ENCODE measurements around the gene GABRR1. TPM values are rescaled to one million over a fixed set of nuclear protein-coding genes. Genes with fewer than 3 reads are reported as not detected.
"Not testable (repeated sequence)": the region's sequence is repeated elsewhere in the genome, so short reads cannot be mapped to it uniquely, and the experiment has no call there.

The GABRR1 gene
- polyA plus RNA-seq, 6 donors from 2014 or later = not detected

GRCh38 chr6:89144354-89144906 lies 72.7 kb downstream of the GABRR1 start:
- peak overlapping the region in 3 of 6 donors; percentile 10 to 94 (median 69) for H3K27ac Mint-ChIP-seq
- peak overlapping the region in 3 of 8 donors; percentile 1 to 97 (median 4) for H3K4me3 Mint-ChIP-seq
- H3K36me3 Mint-ChIP-seq = peaks cover 0 to 3% of the 10 kb centered on the region in 2 donors
- H3K9me3 Mint-ChIP-seq = no peaks in the 10 kb centered on the region
- no peak for DNase-seq
- no peaks in the 10 kb centered on the region for H3K27me3 Mint-ChIP-seq
- H3K4me1 Mint-ChIP-seq = peaks cover 13 to 17% (median 16%) of the 10 kb centered on the region in 3 donors
- ATAC-seq (ENCODE audit: low read depth in 2 of 2) = no peak

- H3K9me3 Mint-ChIP-seq = no peaks in the 10 kb centered on the region
- H3K4me3 Mint-ChIP-seq = no peak overlapping the region
These were observed 76.6 kb downstream of the GABRR1 start for GRCh38 chr6:89140347-89141156.

GRCh38 chr6:89139509-89140346 lies 77.4 kb downstream of the GABRR1 start:
- DNase-seq (no peak), ATAC-seq (ENCODE audit: low read depth in 2 of 2) (no peak)
- Mint-ChIP-seq H3K36me3 (no peaks in the 10 kb centered on the region), H3K27me3 (no peaks in the 10 kb centered on the region), H3K27ac (no peak overlapping the region), H3K9me3 (no peaks in the 10 kb centered on the region), H3K4me1 (peaks cover 0 to 3% (median 0%) of the 10 kb centered on the region in 3 donors), H3K4me3 (no peak overlapping the region)

More at GRCh38 chr6:89140347-89141156, 76.6 kb downstream of the GABRR1 start:
- peaks cover 0 to 4% (median 3%) of the 10 kb centered on the region in 3 donors for H3K4me1 Mint-ChIP-seq
- H3K27me3 Mint-ChIP-seq = no peaks in the 10 kb centered on the region
- ATAC-seq (ENCODE audit: low read depth in 2 of 2) = no peak
- DNase-seq = no peak
- no peak overlapping the region for H3K27ac Mint-ChIP-seq
- no peaks in the 10 kb centered on the region for H3K36me3 Mint-ChIP-seq

GRCh38 chr6:89138173-89138572 lies 79.0 kb downstream of the GABRR1 start:
- no peak overlapping the region for H3K27ac Mint-ChIP-seq
- no peak for ATAC-seq (ENCODE audit: low read depth in 2 of 2)
- DNase-seq = no peak
- no peak overlapping the region for H3K4me3 Mint-ChIP-seq
- H3K27me3 Mint-ChIP-seq = no peaks in the 10 kb centered on the region
- H3K36me3 Mint-ChIP-seq = no peaks in the 10 kb centered on the region
- H3K9me3 Mint-ChIP-seq = no peaks in the 10 kb centered on the region
- no peaks in the 10 kb centered on the region for H3K4me1 Mint-ChIP-seq

GRCh38 chr6:89134723-89135122 lies 82.4 kb downstream of the GABRR1 start:
- no peaks in the 10 kb centered on the region for H3K9me3 Mint-ChIP-seq
- no peak overlapping the region for H3K27ac Mint-ChIP-seq
- no peak overlapping the region for H3K4me3 Mint-ChIP-seq
- H3K36me3 Mint-ChIP-seq = no peaks in the 10 kb centered on the region
- H3K4me1 Mint-ChIP-seq = no peaks in the 10 kb centered on the region
- no peaks in the 10 kb centered on the region for H3K27me3 Mint-ChIP-seq
- ATAC-seq (ENCODE audit: low read depth in 2 of 2) = no peak
- DNase-seq = no peak

GRCh38 chr6:89133981-89134380 lies 83.2 kb downstream of the GABRR1 start:
- no peak overlapping the region for H3K4me3 Mint-ChIP-seq
- ATAC-seq (ENCODE audit: low read depth in 2 of 2) (no peak), DNase-seq (no peak)
- H3K36me3 Mint-ChIP-seq = peaks cover 0 to 2% of the 10 kb centered on the region in 2 donors
- no peaks in the 10 kb centered on the region for H3K4me1 Mint-ChIP-seq
- H3K27me3 Mint-ChIP-seq = no peaks in the 10 kb centered on the region
- no peak overlapping the region for H3K27ac Mint-ChIP-seq
- peaks cover 0 to 1% (median under 1%) of the 10 kb centered on the region in 7 donors for H3K9me3 Mint-ChIP-seq

GRCh38 chr6:89132057-89132456 lies 85.1 kb downstream of the GABRR1 start:
- no peak overlapping the region for H3K4me3 Mint-ChIP-seq
- no peaks in the 10 kb centered on the region for H3K4me1 Mint-ChIP-seq
- ATAC-seq (ENCODE audit: low read depth in 2 of 2) = no peak
- peaks cover 0 to 10% of the 10 kb centered on the region in 2 donors for H3K36me3 Mint-ChIP-seq
- DNase-seq = no peak
- H3K27ac Mint-ChIP-seq = no peak overlapping the region
- peaks cover 5 to 16% (median 10%) of the 10 kb centered on the region in 7 donors for H3K9me3 Mint-ChIP-seq
- H3K27me3 Mint-ChIP-seq = no peaks in the 10 kb centered on the region

- H3K27me3 Mint-ChIP-seq = no peaks in the 10 kb centered on the region
- peaks cover 0 to 10% of the 10 kb centered on the region in 2 donors for H3K36me3 Mint-ChIP-seq
- no peaks in the 10 kb centered on the region for H3K4me1 Mint-ChIP-seq
These were observed 85.6 kb downstream of the GABRR1 start for GRCh38 chr6:89131599-89131998.

GRCh38 chr6:89128256-89128671 lies 88.9 kb downstream of the GABRR1 start:
- H3K27me3 Mint-ChIP-seq; DNase-seq; H3K4me3 Mint-ChIP-seq; H3K36me3 Mint-ChIP-seq; H3K4me1 Mint-ChIP-seq; H3K27ac Mint-ChIP-seq; ATAC-seq (ENCODE audit: low read depth in 2 of 2): not testable (repeated sequence)
- H3K9me3 Mint-ChIP-seq = peaks cover 5 to 20% (median 10%) of the 10 kb centered on the region in 7 donors

More at GRCh38 chr6:89131599-89131998, 85.6 kb downstream of the GABRR1 start:
- Mint-ChIP-seq H3K9me3 (peaks cover 5 to 20% (median 10%) of the 10 kb centered on the region in 7 donors), H3K4me3 (no peak overlapping the region), H3K27ac (no peak overlapping the region)
- no peak for ATAC-seq (ENCODE audit: low read depth in 2 of 2)
- DNase-seq = no peak

Other genes starting within 250 kb of the GABRR1 start
- 100 to 1,000 TPM; 421 to 964 (median 760) TPM for gene PNRC1, start 136.6 kb downstream of the GABRR1 start, polyA plus RNA-seq (ENCODE audit: low read depth in 6 of 6)
- gene SRSF12, start 99.3 kb downstream of the GABRR1 start, polyA plus RNA-seq (ENCODE audit: low read depth in 6 of 6) = under 1 TPM in 5 of 6 donors, not detected in 1; 0.06 to 0.92 (median 0.32) TPM
- gene PM20D2, start 71.3 kb downstream of the GABRR1 start, polyA plus RNA-seq (ENCODE audit: low read depth in 6 of 6) = 10 to 100 TPM in 4 of 6 donors, 1 to 10 TPM in 2; 7.1 to 13.1 (median 11.0) TPM
- gene GABRR2, start 97.9 kb upstream of the GABRR1 start, polyA plus RNA-seq (ENCODE audit: low read depth in 6 of 6) = under 1 TPM in 1 of 6 donors, not detected in 5; 0.49 TPM
- 100 to 1,000 TPM in 4 of 6 donors, 10 to 100 TPM in 2; 84.4 to 147 (median 112) TPM for gene UBE2J1, start 135.4 kb upstream of the GABRR1 start, polyA plus RNA-seq (ENCODE audit: low read depth in 6 of 6)
- gene RRAGD, start 194.9 kb upstream of the GABRR1 start, polyA plus RNA-seq (ENCODE audit: low read depth in 6 of 6) = under 1 TPM; 0.21 to 0.68 (median 0.55) TPM
- 1 to 10 TPM in 3 of 6 donors, under 1 TPM in 2, not detected in 1; 0.63 to 1.2 (median 1.1) TPM for gene ANKRD6, start 215.8 kb upstream of the GABRR1 start, polyA plus RNA-seq (ENCODE audit: low read depth in 6 of 6)